Neural cell (in vitro differentiated cells): ENCODE results near the gene HRH1. TPM values are rescaled to one million over a fixed set of nuclear protein-coding genes. Genes with fewer than 3 reads are reported as not detected.
"Not testable (repeated sequence)": the region's sequence is repeated elsewhere in the genome, so short reads cannot be mapped to it uniquely, and the experiment has no call there.

Experiments used
- H2AFZ ChIP-seq: fragments of 200-600, 300-800 bp; sonication (generic), shearing (Covaris generic); 2 replicates; pipeline ENCODE4 v1.6.0; 2014; ENCODE audit warnings: low read depth, mild to moderate bottlenecking, antibody characterized with exemption, low read length, moderate library complexity
- H3F3A ChIP-seq: fragments of 200-600 bp; shearing (Covaris generic); 2 replicates; pipeline ENCODE4 v1.6.1; 2016; ENCODE audit warnings: mild to moderate bottlenecking, moderate library complexity, mixed read lengths, antibody characterized with exemption, low read length; ENCODE audit not compliant: insufficient read depth, poor library complexity, severe bottlenecking
- H3K27ac ChIP-seq: fragments of 200-600, 300-800 bp; sonication (generic), shearing (Covaris generic); 2 replicates; pipeline ENCODE4 v1.5.1; 2014; ENCODE audit warnings: mild to moderate bottlenecking, low read length, moderate library complexity
- H3K27me3 ChIP-seq: fragments of 300-800, 200-600 bp; sonication (generic), shearing (Covaris generic); 2 replicates; pipeline ENCODE4 v1.6.0; 2014; ENCODE audit warnings: mild to moderate bottlenecking, low read depth, low read length, moderate library complexity; ENCODE audit not compliant: insufficient read depth
- H3K36me3 ChIP-seq: fragments of 300-800, 200-600 bp; sonication (generic), shearing (Covaris generic); 2 replicates; pipeline ENCODE4 v1.5.1; 2014; ENCODE audit warnings: mild to moderate bottlenecking, antibody characterized with exemption, low read length, moderate library complexity; ENCODE audit not compliant: insufficient read depth
- H3K4me2 ChIP-seq: fragments of 300-800, 200-600 bp; sonication (generic), shearing (Covaris generic); 2 replicates; pipeline ENCODE4 v1.6.0; 2014; ENCODE audit warnings: mild to moderate bottlenecking, low read length
- H3K4me3 ChIP-seq: fragments of 300-800, 200-600 bp; sonication (generic), shearing (Covaris generic); 2 replicates; pipeline ENCODE4 v1.5.1; 2014; ENCODE audit warnings: mild to moderate bottlenecking, low read length, moderate library complexity
- H3K79me2 ChIP-seq: fragments of 200-600 bp; shearing (Covaris generic); replicated peaks from 2 replicates; pipeline ENCODE4 v1.6.0; 2014; ENCODE audit warnings: mild to moderate bottlenecking, low read length, moderate library complexity; ENCODE audit not compliant: insufficient read depth
- H3K9ac ChIP-seq: fragments of 300-800, 200-600 bp; sonication (generic), shearing (Covaris generic); 2 replicates; pipeline ENCODE4 v1.6.1; 2016; ENCODE audit warnings: mild to moderate bottlenecking, low read length, mixed read lengths
- H3K9me2 ChIP-seq: fragments of 200-600 bp; shearing (Covaris generic); 2 replicates; pipeline ENCODE4 v1.6.1; 2016; ENCODE audit warnings: mild to moderate bottlenecking, low read length, mixed read lengths; ENCODE audit not compliant: insufficient read depth
- H3K9me3 ChIP-seq: fragments of 200-600, 300-800 bp; sonication (generic), shearing (Covaris generic); 2 replicates; pipeline ENCODE4 v1.6.1; 2016; ENCODE audit warnings: mild to moderate bottlenecking, mixed run types, low read length, moderate library complexity, mixed read lengths
- H4K20me1 ChIP-seq: fragments of 200-600 bp; shearing (Covaris generic); 2 replicates; pipeline ENCODE4 v1.6.1; 2016; ENCODE audit warnings: mild to moderate bottlenecking, mixed run types; ENCODE audit not compliant: insufficient read depth
- EZH2 ChIP-seq: fragments of 200-600, 300-800 bp; shearing (Covaris generic), sonication (generic); IDR thresholded peaks from 2 replicates; pipeline ENCODE4 v1.6.1; 2014; ENCODE audit warnings: antibody characterized with exemption, low read length, borderline replicate concordance, mild to moderate bottlenecking; ENCODE audit not compliant: insufficient read depth, poor library complexity, severe bottlenecking
- POLR2AphosphoS5 ChIP-seq: IDR thresholded peaks from 2 replicates; pipeline ENCODE4 v1.6.1; 2012
- RAD21 ChIP-seq: fragments of 450-650 bp; conservative IDR thresholded peaks from 2 replicates; pipeline ENCODE4 v1.6.1; 2014; ENCODE audit warnings: antibody characterized with exemption, mild to moderate bottlenecking, moderate library complexity
- REST ChIP-seq: IDR thresholded peaks from 2 replicates; pipeline ENCODE4 v1.6.1; 2012; ENCODE audit warnings: borderline replicate concordance
- SMC3 ChIP-seq: fragments of 450-650 bp; conservative IDR thresholded peaks from 2 replicates; pipeline ENCODE4 v1.6.1; 2014; ENCODE audit warnings: antibody characterized with exemption, mild to moderate bottlenecking, moderate library complexity; ENCODE audit not compliant: poor library complexity
- TAF1 ChIP-seq: IDR thresholded peaks from 2 replicates; pipeline ENCODE4 v1.6.1; 2012; ENCODE audit warnings: low read depth
- polyA minus RNA-seq: library from RNA; depleted of rRNA, polyadenylated mRNA; stranded (reverse); fragments of >200 nt; gene quantifications from 2 replicates; pipeline ENCODE4 v1.2.3, GENCODE V29; 2014
- polyA plus RNA-seq: library from polyadenylated mRNA; depleted of rRNA; stranded (reverse); fragments of >200 nt; gene quantifications from 2 replicates; pipeline ENCODE4 v1.2.3, GENCODE V29; 2014

Gene HRH1
- polyA plus RNA-seq: 0.06 and 0.08 TPM in 2 replicates
- 0.23 and 0.49 TPM in 2 replicates for polyA minus RNA-seq

- H2AFZ ChIP-seq: no peak within 1 kb of the TSS
- peaks cover 46% of the 10 kb centered on the region for H3K27me3 ChIP-seq
- TF ChIP-seq REST (no peak), EZH2 (peak; percentile 59)
- H3K9me2 ChIP-seq: no peaks in the 10 kb centered on the region
- no peaks in the 10 kb centered on the region for H3K79me2 ChIP-seq
- H3K4me2 ChIP-seq: peak within 1 kb of the TSS; percentile 54
- no peaks in the 10 kb centered on the region for H3F3A ChIP-seq
- no peaks in the 10 kb centered on the region for H3K9me3 ChIP-seq
- H3K36me3 ChIP-seq: no peaks in the 10 kb centered on the region
- H3K9ac ChIP-seq: peak within 1 kb of the TSS; percentile 34
- peak within 1 kb of the TSS; percentile 68 for H3K4me3 ChIP-seq
- no peak within 1 kb of the TSS for H3K27ac ChIP-seq
- H4K20me1 ChIP-seq: no peaks in the 10 kb centered on the region
Measured at GRCh38 chr3:11154036-11154952, at the start of gene HRH1. Gene HRH1 (plus strand): TSS chr3:11154493. CDS start chr3:11259038, 104,545 bp downstream.

GRCh38 chr3:11113316-11113715, 41.0 kb upstream of the HRH1 start:
- H3K9ac ChIP-seq, H4K20me1 ChIP-seq, H2AFZ ChIP-seq, H3K27me3 ChIP-seq, H3K4me2 ChIP-seq, H3K9me3 ChIP-seq, H3F3A ChIP-seq, H3K4me3 ChIP-seq, H3K27ac ChIP-seq, H3K79me2 ChIP-seq, H3K9me2 ChIP-seq, H3K36me3 ChIP-seq: not testable (repeated sequence)

- Histone ChIP-seq H3K27me3 (no peaks in the 10 kb centered on the region), H3K27ac (no peak overlapping the region), H3K9me2 (no peaks in the 10 kb centered on the region), H3K4me3 (no peak overlapping the region), H3K4me2 (no peak overlapping the region), H3K36me3 (no peaks in the 10 kb centered on the region), H4K20me1 (no peaks in the 10 kb centered on the region), H3K79me2 (no peaks in the 10 kb centered on the region), H3K9me3 (no peaks in the 10 kb centered on the region), H2AFZ (no peak overlapping the region), H3K9ac (no peak overlapping the region), H3F3A (no peaks in the 10 kb centered on the region)
- TF ChIP-seq EZH2 (no peak), TAF1 (no peak), SMC3 (no peak), RAD21 (no peak), REST (no peak), POLR2AphosphoS5 (no peak)
Measured at GRCh38 chr3:11115548-11115947, 38.7 kb upstream of the HRH1 start.
